ENCODE results near the gene ICE2. TPM values are rescaled to one million over a fixed set of nuclear protein-coding genes. Genes with fewer than 3 reads are reported as not detected.

Gene ICE2
- total and polyA plus RNA-seq, 2 experiments from 2014 or later: 64.2 to 64.3 TPM

DNA sequence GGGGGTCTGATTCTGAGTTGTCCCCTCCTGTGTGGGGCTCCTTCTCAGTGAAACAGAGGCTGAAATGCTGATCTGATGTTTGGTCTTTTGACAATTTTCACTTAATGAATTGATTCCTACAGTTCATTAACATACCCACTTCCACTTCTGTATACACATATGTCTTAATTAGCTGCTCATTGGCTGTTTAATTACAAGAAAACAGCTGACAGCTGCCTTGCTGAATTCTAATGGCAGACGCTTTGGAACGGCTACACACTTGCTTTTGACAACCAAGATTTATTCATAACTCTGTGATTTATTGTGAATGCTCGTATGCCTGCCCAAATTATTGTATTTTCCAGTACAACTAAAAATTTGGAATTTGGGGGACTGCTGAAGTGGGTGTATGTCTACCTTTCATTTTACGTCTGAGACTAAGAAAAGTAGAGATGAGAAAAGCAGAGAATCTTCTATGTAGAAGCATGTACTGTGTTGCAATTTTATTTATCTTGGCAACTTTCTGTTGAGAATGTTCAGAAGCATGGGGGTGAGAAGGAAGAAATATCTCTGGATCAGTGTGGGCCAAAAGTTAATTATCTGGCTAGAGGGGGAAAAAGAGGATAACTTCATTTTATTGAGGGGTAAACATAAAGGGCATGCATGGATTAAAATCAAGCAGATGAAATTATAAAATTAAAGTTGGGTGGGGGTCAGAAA lies 46.5 kb upstream of the ICE2 start:
- no peaks in the 10 kb centered on the region for H3K36me3 Mint-ChIP-seq (ENCODE audit: low read depth)
- no peaks in the 10 kb centered on the region for H3K4me1 ChIP-seq (ENCODE audit: insufficient read depth)
- no peaks in the 10 kb centered on the region for H3K27me3 Mint-ChIP-seq (ENCODE audit: insufficient read depth, low read depth, poor library complexity)
- TF ChIP-seq POLR2AphosphoS5 (IDR thresholded peaks at IDR 0.05; ENCODE audit: low read depth) (no peak), CREB1 (CRISPR knock-in tag; IDR thresholded peaks at IDR 0.05; ENCODE audit: low read depth) (no peak), ZNF114 (CRISPR knock-in tag; IDR thresholded peaks at IDR 0.05) (no peak)
- TF ChIP-seq, protein P1, sequence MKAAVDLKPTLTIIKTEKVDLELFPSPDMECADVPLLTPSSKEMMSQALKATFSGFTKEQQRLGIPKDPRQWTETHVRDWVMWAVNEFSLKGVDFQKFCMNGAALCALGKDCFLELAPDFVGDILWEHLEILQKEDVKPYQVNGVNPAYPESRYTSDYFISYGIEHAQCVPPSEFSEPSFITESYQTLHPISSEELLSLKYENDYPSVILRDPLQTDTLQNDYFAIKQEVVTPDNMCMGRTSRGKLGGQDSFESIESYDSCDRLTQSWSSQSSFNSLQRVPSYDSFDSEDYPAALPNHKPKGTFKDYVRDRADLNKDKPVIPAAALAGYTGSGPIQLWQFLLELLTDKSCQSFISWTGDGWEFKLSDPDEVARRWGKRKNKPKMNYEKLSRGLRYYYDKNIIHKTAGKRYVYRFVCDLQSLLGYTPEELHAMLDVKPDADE (IDR thresholded peaks at IDR 0.05): no peak
- TF ChIP-seq, protein P2, sequence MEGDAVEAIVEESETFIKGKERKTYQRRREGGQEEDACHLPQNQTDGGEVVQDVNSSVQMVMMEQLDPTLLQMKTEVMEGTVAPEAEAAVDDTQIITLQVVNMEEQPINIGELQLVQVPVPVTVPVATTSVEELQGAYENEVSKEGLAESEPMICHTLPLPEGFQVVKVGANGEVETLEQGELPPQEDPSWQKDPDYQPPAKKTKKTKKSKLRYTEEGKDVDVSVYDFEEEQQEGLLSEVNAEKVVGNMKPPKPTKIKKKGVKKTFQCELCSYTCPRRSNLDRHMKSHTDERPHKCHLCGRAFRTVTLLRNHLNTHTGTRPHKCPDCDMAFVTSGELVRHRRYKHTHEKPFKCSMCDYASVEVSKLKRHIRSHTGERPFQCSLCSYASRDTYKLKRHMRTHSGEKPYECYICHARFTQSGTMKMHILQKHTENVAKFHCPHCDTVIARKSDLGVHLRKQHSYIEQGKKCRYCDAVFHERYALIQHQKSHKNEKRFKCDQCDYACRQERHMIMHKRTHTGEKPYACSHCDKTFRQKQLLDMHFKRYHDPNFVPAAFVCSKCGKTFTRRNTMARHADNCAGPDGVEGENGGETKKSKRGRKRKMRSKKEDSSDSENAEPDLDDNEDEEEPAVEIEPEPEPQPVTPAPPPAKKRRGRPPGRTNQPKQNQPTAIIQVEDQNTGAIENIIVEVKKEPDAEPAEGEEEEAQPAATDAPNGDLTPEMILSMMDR (conservative IDR thresholded peaks at IDR 0.05; ENCODE audit: low read depth in 2 of 2): no peak
- TF ChIP-seq, protein P3, sequence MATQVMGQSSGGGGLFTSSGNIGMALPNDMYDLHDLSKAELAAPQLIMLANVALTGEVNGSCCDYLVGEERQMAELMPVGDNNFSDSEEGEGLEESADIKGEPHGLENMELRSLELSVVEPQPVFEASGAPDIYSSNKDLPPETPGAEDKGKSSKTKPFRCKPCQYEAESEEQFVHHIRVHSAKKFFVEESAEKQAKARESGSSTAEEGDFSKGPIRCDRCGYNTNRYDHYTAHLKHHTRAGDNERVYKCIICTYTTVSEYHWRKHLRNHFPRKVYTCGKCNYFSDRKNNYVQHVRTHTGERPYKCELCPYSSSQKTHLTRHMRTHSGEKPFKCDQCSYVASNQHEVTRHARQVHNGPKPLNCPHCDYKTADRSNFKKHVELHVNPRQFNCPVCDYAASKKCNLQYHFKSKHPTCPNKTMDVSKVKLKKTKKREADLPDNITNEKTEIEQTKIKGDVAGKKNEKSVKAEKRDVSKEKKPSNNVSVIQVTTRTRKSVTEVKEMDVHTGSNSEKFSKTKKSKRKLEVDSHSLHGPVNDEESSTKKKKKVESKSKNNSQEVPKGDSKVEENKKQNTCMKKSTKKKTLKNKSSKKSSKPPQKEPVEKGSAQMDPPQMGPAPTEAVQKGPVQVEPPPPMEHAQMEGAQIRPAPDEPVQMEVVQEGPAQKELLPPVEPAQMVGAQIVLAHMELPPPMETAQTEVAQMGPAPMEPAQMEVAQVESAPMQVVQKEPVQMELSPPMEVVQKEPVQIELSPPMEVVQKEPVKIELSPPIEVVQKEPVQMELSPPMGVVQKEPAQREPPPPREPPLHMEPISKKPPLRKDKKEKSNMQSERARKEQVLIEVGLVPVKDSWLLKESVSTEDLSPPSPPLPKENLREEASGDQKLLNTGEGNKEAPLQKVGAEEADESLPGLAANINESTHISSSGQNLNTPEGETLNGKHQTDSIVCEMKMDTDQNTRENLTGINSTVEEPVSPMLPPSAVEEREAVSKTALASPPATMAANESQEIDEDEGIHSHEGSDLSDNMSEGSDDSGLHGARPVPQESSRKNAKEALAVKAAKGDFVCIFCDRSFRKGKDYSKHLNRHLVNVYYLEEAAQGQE (IDR thresholded peaks at IDR 0.05; ENCODE audit: unreplicated experiment): no peak
- no peak overlapping the region for H3K4me3 Mint-ChIP-seq
- H3K4me1 Mint-ChIP-seq: peaks cover 3% of the 10 kb centered on the region; the same call in 2 of the 3 replicates
- H2AFZ ChIP-seq: no peak overlapping the region
- no peaks in the 10 kb centered on the region for H3K9me3 Mint-ChIP-seq
- no peaks in the 10 kb centered on the region for H3K79me2 ChIP-seq (replicated peaks; ENCODE audit: insufficient read depth)
- ATAC-seq: no peak
- H4K20me1 ChIP-seq (replicated peaks; ENCODE audit: insufficient read depth): no peaks in the 10 kb centered on the region
- no peak overlapping the region for H3K27ac Mint-ChIP-seq
- no peak overlapping the region for H3K27ac ChIP-seq (ENCODE audit: low read depth)
- no peak overlapping the region for H3K4me3 ChIP-seq
- H3K36me3 ChIP-seq (ENCODE audit: insufficient read depth): no peaks in the 10 kb centered on the region
- H3K9me2 ChIP-seq (ENCODE audit: insufficient read depth): no peaks in the 10 kb centered on the region
- H3F3A ChIP-seq (replicated peaks; ENCODE audit: low read depth): no peaks in the 10 kb centered on the region
- DNase-seq (ENCODE audit: low spot score): no peak
- H3K4me2 ChIP-seq: no peak overlapping the region
- H3K27me3 ChIP-seq (ENCODE audit: insufficient read depth): no peaks in the 10 kb centered on the region

DNA sequence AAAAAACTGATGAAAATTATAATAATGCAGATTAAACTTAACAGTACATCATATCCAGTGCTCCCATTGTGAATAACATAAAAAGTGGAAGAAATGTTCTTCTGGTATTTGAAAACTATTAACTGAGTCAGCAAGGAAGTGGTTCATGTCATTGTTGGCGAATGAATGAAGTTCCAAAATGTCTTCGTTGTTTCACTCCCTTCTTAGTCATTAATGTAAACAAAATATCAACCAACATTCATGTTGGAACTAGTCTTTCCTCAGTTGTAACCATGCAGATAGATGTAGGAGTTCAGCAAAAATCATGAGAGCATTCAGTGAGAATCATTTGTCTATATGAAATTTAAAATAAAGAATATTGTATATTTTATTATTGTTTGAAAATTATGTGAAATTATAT lies 44.1 kb upstream of the ICE2 start:
- Histone ChIP-seq H3K4me2 (no peak overlapping the region), H4K20me1 (replicated peaks; ENCODE audit: insufficient read depth) (no peaks in the 10 kb centered on the region), H3K9me2 (ENCODE audit: insufficient read depth) (no peaks in the 10 kb centered on the region), H3K27ac (ENCODE audit: low read depth) (no peak overlapping the region), H3K79me2 (replicated peaks; ENCODE audit: insufficient read depth) (no peaks in the 10 kb centered on the region), H3K4me3 (no peak overlapping the region), H3K27me3 (ENCODE audit: insufficient read depth) (no peaks in the 10 kb centered on the region), H3F3A (replicated peaks; ENCODE audit: low read depth) (0 out of 2 replicates have a peak, but pooled peaks cover 4% of the 10 kb centered on the region), H3K36me3 (ENCODE audit: insufficient read depth) (no peaks in the 10 kb centered on the region), H3K4me1 (ENCODE audit: insufficient read depth) (peaks cover 9% of the 10 kb centered on the region), H2AFZ (no peak overlapping the region)
- DNase-seq (ENCODE audit: low spot score) (no peak), ATAC-seq (no peak)
- Mint-ChIP-seq H3K4me3 (no peak overlapping the region), H3K27me3 (ENCODE audit: insufficient read depth, low read depth, poor library complexity) (peaks cover 2% of the 10 kb centered on the region), H3K36me3 (ENCODE audit: low read depth) (no peaks in the 10 kb centered on the region), H3K4me1 (peaks cover 12% of the 10 kb centered on the region), H3K27ac (no peak overlapping the region), H3K9me3 (no peaks in the 10 kb centered on the region)
- TF ChIP-seq, protein P2 (conservative IDR thresholded peaks at IDR 0.05; ENCODE audit: low read depth in 2 of 2): no peak
- TF ChIP-seq ZNF114 (CRISPR knock-in tag; IDR thresholded peaks at IDR 0.05): no peak
- no peak for TF ChIP-seq EZH2phosphoT487 (IDR thresholded peaks at IDR 0.05; ENCODE audit: unreplicated experiment)
- TF ChIP-seq, protein P3 (IDR thresholded peaks at IDR 0.05; ENCODE audit: unreplicated experiment): no peak
- no peak for TF ChIP-seq POLR2AphosphoS5 (IDR thresholded peaks at IDR 0.05; ENCODE audit: low read depth)
- no peak for TF ChIP-seq JUNB (IDR thresholded peaks at IDR 0.05; ENCODE audit: unreplicated experiment)

Data from GM23338 (cell line).